ENCODE data around the gene ALDH1A1.
"Not testable (repeated sequence)": the region's sequence is repeated elsewhere in the genome, so short reads cannot be mapped to it uniquely, and the experiment has no call there.

The ALDH1A1 gene

DNA sequence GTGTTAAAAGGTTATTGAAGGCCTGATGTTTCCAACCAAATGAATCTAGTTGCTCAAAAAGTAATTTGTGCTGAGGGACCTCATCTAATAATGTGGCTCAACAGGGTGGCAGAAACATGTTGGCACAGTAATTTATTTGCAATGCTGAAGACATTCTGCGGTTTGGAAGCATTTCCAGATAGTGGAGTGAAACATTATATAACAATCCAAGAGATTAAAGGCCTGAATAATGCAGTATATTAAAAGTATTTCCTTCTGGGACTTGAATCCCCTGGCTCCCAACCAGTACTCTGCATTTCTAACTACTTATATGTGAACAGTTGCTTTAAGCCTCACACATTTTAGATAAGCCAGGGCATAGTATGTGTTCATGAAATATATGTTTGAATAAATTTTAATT, 25.9 kb upstream of the ALDH1A1 start:
- DNase-seq, result no peak

DNA sequence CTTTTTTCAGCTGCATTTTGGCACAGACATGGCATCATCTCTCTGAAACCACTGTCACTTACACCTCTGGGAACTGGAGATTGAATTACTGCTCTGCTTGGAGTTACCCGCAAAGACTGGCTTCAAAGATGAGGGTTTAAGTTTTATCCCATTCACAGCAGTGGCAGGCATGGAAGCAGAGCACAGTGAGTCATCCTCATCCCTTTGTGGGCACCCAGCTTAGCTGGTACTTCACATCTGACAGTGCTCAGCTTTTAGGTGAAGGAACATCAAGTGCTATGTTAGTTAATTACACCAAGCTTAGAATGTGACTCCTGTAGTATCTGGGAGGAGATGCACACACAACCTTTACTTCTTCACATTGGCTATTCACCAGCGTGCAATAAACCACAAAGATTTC, 24.8 kb upstream of the ALDH1A1 start:
- no peak for DNase-seq

DNA sequence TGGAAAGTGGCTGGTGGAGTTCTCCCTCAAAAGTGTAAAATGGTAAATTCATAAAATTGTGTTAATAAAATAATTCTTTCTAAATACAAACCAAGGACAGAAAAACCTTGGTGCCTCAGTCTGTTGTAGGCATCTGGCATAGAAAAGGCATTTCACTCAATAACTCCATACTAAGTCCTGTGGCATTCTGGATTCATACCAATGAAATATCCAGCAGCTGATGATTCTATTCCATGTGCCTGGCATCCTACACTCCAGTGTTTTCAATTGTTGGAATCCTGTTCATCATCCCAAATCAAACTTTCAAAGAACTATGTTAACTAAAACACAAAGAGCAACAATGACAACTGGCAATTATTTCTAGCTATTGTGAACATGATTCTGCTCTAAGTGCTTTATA, 21.6 kb upstream of the ALDH1A1 start:
- no peak for DNase-seq

DNA sequence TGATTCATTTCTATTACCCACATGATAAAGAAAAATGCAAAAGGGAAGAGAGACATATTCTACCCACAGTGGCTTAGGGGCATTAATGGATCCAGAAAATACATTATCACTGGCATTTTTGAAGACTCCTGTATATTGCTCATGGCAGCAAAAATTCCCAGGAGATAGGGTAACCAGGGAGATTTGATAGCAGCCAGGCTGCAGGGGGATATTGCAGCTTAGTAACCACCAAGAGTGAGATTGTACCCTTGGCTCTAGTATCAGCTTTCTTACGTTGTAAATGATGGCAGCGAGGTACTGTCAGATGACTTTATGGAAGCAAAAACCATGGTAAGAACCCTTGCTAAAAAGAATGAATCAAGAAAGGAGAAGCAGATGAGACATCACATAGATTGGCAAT, 19.8 kb upstream of the ALDH1A1 start:
- DNase-seq, result no peak

DNA sequence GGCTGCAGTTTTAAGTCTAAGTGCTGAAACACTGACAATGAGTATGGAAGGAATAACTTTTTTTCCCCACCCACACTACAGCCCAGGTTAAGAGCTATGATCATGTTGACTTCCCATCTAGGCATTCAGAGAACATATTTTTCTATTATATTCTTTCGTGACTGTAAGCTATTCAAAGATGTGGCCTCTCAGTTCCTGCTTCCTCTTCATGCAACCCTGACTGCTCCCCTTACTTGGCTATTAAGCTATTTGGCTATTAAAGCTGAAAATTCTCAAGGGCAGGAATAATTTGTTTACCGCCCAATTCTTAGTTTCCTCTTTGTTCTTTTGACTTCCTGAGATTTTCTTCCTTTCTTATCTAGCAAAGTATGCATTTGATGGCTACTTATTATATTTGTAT, 18.6 kb upstream of the ALDH1A1 start:
- no peak for DNase-seq

DNA sequence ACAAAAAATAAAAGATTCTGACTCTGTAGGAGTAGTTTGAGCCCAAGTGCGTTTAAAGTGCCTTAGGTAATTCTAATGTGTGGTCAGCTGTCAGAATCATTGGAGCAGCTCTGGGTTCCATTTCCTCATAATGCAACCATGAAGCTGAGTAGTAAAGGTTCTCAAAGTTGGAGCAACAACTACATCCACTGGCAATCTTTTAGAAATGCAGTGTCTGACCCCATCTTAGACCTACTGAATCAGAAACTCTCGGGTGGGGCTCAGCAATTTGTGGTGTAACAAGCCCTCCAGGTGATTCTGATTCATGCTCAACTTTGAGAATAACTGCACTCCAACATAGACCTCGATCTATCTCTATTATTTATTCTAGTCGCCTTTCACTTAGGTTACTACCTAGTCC, 7.6 kb upstream of the ALDH1A1 start:
- no peak for DNase-seq

DNA sequence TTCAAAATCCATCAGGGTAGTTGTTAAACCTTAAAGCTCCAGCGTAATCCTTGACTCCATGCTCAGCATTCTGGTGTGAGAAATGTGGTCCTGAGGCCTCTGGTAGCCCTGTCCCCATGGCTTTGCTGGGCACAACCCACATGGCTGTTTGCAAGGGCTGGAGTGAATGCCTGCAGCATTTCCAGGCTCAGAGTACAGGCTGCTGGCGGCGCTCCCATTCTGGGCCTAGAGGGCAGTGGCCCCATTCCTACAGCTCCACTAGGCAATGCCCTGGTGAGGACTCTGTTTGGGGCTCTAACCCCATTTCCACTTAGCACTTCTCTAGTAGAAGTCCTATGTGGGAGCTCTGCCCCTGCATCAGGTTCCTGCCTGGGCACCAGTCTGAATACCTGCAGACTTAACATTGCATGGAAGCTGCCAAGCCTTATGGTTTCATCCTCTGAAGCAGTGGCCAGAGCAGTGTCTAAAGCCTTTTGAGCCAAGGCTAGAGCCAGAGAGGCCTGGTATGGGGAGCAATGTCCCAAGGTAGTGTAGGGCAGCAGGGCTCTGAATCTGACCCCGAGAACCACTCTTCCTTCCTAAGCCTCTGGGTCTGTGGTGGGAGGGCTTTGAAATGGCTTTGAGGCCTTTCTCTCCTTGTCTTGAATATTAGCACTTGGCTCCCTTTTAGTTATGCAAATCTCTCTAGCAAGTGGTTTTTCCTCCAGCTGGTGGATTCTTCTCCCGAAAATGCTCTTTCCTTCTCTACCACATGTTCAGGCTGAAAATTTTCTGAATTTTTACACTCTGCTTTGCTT, 5.8 kb upstream of the ALDH1A1 start:
- no peak for DNase-seq

DNA sequence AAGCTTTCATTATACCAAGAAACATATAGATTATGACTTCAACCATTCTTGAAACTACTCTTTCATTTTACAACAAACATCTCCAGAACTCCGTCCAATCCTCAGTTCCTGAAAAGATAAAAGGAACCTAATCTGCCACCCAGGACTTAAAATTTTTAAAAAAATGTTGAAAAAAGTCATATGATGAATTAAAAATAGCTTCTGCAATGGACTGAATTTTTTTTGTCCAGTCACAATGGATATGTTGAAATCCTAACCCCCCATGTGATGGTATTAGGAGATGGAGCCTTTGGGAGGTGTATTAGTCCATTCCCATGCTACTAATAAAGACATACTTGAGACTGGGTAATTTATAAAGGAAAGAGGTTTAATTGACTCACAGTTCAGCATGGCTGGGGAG, 2.7 kb upstream of the ALDH1A1 start:
- no peak for DNase-seq

DNA sequence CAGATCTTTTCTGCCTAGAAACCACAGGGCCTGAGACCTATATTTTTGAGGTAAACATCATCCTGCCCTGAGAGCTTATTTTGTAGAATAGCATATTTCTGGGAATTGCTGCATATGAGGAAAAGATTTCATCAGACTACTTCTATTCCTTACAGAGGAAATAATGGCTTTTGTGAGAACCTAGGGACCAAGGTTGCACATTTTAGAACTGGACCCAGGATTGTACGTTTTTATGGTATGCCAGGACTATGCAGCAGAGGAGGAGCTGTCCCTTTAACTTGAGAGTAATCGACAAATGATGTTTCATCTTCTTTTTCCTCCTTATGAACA, 2.2 kb upstream of the ALDH1A1 start:
- DNase-seq, result no peak

DNA sequence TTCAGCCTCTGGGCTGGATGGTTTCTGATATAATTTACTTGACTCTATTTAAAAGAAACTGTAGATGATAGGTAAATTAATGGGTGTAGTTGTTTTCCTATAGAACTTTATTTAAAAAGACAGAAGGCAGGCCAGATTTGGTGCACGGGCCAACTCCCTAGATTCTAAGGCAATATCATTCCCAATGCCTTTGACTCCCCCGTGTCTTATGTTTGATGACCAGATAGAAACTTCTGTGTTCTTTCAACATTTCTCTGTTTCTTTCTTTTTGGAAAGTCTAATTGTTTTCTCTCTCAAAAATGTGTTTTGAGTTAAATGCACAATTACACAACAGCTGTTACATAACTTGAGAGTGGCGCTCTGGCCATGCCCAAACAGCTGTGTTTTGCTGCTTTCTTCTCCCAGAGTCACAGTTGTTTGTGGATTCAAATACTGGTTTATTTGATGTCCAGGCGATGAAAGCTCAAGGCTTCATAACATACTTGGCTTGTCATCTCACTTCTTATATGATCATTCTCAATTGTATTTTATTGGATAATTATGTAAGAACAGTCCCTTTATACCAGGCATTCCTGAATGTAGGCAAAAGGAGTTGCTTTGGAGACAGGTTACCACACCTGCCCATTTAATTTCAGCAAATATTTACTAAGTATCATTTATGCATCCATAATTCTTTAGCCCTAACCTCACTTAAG, 1.7 kb upstream of the ALDH1A1 start:
- DNase-seq, result no peak

DNA sequence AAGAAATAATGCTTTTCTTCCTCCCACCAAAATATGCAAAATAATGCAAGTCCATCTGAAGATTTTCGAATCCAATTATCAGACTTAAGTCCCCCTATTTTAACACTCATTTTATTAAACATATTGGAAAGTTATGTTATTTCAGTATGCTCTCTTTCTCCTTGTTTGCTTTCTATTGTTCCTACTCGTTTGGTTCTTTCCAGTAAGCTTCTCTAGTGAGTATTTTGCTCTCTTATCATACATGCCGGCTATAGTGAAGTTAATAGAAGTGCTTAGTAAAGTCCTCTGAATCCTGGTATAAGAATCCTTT, 517 bp downstream of the ALDH1A1 start:
- DNase-seq, result no peak

DNA sequence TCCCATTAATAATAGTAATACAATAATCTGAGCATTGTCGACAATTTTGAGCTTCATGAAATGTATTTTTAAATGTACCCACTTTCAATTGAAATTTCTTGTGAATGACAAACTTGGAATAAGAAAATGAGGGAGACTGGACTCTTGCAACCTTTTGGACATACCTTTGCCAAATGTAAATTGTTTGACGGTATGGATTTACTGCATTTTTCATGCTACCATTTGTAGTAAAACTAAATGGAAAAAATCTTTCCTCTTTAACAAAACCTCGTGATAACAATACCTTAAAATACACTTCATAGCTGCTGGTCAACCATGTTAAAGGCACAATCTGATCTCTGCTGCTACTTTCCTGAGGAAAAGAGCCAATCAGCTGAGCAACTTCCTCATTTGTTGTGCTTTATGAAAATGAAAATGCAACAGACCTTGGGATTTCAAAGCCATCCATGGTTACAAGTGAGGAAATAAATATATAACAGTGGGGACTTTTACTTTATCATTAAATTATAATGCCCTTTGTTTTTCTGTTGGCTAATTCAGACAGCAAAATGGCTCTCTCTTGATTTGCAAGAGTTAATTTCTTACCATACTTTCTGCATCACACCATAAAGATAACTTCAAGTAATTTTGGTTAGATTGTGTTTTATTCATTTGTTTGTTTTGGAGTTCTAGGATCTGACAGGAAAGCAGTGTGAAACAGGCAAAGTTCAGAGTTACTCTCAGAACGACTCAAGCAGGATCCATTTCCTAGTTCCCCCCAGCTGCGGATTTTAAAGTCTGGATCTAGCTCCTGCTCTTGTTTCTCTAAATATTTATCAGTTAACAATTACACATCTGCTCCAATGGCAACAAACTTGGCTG, 1.1 kb downstream of the ALDH1A1 start:
- no peak for DNase-seq

DNA sequence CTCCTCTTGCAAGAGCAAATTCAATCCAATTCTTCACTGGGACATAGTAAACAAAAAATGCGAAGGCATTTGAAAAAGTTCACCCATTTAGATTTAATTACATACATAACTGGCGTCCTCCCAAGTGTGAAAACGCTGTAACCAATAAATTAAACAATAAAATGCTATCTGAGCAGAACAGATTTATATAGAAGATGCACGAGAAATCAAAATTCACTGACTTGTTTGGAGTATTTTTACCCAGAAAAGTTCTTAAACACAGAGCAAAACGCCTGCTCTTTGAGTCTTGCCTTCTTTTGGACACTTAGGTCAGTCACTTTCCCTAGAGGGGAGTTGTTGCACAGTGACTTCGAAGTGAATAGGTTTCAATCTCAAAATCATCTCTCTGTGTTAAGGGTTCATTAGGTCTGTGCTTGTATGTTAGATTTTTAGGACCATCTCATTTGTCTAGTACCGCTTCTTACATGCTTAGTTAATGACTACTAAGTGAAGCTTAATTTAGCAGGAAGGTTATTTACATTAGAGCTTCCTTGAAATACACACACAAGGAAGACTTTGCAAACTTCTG, 1.9 kb downstream of the ALDH1A1 start:
- no peak for DNase-seq

DNA sequence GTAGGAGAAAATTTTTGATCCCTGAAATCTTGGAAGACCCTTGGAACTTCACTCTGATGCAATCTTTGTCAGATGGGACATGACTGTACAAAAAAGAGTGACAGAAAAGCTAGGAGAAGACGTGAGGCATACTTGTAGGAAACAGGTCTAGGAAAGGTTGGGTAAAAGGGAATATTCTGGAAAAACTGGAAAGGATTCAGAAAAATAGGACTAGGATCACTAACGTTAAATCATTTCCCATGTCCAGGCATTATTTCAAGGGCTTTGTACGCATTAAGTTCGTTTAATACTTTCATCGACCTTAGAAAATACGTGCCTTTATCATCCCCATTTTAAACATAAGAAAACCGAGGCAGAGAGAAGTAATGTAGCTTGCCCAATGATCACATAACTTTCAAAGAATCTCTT, 2.9 kb downstream of the ALDH1A1 start:
- DNase-seq, result no peak

DNA sequence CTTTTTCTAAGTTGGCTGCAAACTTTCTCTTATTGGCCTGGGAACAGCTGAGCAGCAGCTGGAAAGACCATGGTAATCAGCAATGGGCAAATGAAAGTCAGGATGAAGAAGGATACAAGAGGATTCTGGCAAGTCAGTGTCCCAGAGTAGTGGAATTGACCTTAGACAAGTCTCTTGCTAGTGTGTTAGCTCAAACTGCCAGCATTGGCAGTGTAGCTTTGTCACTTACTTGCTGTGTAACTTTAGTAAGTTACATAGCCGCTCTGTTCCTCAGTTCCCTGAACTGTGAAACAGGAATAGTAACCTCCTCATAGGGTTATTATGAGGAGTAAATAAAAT, 3.6 kb downstream of the ALDH1A1 start:
- no peak for DNase-seq

DNA sequence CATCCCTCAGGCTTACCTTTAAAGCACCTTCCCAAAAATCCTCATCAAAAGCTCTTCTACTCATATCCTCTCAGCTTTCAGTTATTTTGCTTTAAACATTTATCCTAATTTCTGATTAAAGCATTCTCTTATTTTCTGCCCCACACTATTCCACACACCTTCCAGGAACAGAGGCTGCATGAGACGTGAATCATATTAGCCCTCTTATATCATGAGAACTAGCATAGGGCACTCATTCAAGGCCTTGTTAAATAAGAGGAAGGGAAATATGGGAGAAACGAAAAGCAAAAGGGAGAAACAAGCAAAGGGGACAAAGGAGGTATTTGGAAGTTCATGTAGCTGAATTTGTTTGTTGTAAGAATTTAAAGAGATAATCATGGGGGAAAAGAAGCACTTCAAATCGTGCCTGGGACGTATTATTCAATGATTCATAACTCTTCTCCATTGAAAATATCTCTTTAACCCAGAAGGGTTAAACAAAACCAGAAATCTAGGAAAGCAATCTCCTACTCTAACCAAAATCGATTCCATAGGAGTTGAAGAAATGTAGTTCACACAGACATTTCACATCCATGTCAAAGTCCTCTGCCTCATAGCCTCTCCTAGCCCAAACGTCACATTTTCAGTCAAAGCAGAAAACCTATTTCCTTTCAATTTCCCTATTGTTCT, 4.1 kb downstream of the ALDH1A1 start:
- no peak for DNase-seq

DNA sequence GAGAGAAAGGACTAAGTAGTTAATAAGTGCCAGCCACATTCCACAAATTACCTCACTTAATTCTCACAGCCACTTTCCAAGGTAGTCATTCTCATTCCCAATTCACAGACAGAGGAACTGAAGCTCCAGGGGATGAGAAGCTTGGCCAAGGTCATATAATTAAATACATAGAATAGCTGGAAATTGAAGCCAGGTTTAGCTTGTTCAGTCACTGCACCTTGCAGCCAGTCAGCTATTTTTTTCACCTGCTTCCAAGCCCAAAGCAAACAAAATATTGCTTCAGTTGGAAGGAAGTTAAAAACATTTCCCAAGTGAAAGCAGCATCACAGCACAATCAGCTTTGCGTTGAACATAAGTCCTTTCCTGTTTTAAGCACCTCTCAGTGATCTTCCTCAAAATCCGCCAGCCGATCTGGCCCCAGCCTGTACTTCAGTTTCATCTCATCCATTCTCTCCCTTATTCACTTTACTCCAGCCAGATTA, 4.8 kb downstream of the ALDH1A1 start:
- DNase-seq, result no peak

DNA sequence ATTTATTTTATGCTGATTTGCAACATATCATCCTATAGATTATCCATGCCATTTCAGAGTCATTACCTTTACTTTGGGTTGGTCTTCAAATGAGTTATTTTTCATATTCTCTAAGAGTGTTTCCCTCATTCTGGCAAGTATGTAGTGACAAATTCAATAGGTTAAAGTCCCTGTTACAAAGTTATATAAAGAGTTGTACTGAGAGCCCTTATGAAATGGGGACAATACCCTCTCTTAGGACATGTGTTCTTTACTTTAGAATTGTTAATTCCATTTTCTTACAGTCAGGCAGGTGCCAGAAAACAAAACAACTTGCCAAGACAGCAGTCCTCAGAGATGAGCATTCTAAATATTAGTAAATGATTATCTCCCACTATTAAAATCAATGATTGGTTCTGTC, 6.0 kb downstream of the ALDH1A1 start:
- no peak for DNase-seq

DNA sequence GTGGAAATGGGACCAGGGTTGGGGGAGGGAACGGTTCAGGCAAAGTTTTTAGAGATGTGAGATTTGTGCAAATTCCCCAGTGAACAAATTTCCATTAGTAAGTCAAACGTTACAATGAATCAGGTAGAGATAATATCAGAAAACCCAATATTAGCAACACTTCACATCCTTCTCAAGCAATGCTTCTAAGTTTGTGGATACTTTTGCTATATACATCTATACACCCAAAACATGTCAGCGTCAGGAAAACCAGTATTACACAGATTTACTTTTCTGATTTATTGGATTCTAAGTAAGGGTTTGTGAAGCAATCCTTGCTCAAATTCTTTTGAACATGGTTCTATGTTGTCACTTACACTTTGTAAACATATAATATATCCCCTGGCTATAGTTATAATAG, 6.5 kb downstream of the ALDH1A1 start:
- DNase-seq, result no peak

DNA sequence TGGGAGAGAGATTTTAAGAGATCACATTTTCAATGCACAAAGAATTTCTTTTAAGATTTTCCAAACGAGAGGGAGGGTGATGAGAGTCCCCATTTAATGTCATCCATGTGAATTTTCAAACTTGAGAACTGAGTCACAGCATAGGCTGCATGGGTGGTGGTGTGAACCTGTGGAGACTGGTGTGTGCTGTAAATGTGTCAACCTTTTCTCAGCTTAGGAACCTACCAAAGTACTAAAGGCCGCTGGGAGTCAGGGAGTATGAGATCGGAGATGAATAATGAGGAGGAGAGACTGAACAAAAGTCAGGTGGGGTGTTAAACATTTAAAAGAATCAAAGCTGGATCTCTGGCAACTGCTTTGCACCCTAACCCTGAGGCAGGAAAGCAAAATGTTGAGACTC, 7.5 kb downstream of the ALDH1A1 start:
- no peak for DNase-seq

DNA sequence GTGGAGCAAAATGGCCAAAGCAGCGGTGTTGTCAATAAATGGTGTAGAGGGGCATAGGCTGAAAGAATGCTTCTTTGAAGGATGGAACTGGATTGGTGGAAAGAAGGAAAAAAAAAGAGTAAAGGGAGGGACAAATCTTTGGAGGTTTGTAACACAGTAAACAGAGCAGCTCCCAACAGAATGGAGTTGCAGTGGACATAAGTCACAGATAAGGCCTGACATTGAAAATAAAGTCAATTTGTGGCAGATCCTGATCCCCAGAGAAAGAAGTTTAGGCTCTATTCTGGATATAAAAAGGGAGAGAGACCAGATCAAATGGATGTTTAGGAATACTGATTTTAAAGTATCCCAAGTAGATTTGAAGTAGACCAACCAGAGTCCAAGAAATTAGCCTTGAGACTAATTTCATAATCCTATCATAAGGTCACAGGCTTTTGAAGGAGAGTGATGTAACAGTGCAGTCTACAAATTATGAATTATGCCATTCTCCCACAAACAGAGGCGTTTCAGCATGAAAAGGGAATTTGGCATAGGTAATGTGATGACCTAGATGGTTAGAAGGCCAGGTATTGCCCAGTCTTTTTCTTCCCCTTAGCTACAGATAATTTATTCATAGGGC, 8.9 kb downstream of the ALDH1A1 start:
- DNase-seq, result no peak

DNA sequence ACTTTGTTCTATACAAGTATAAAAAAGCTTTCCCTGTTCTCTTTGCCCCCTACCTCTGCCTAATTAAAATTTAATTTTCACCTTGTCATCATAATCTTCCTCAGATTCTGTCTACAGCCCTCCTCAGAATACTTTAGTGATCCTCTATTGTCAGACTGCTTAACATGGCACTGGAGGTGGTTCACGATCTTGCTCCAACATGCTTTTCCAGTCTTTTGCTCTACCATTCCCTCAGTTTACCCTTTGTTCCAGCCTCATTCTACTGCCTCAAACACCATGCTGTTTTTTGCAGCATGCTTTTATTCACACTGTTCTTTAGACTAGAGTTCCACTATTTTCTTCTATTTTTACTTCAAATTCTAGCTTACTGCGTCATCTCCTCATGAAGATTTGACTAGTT, 10.4 kb downstream of the ALDH1A1 start:
- no peak for DNase-seq

DNA sequence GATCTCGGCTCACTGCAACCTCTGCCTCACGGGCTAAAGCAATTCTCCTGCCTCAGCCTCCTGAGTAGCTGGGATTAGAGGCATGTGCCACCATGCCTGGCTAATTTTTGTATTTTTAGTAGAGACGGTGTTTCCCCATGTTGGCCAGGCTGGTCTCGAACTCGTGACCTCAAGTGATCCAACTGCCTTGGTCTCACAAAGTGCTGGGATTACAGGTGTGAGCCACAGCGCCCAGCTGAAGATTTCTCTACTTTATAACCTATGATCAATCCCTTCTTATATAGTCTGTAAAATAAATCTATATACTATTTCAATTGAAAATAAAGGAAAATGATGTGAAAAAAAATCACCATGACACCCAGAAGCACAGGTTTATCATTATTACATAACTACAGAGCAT, 13.3 kb downstream of the ALDH1A1 start:
- DNase-seq, result not testable (repeated sequence)
